DLD1 (cell line): ENCODE results near the gene PAWR.

Experiments used
- in situ Hi-C: cut with HindIII; loops from 2 replicates; pipeline ENCODE4 v1.10.0; 2017; ENCODE audit warnings: low sequenced_read_pairs

PAWR gene

GRCh38 chr12:79690638-79691510, at the start of gene PAWR:
Gene PAWR, minus strand, starts transcription at chr12:79690964. Its CDS starts 720 bp downstream, at chr12:79690244.
- in situ Hi-C loops: no loop called here

GRCh38 chr12:79737875-79738718, 47.3 kb upstream of the PAWR start:
- in situ Hi-C loops: no loop called here

GRCh38 chr12:79732638-79733037, 41.9 kb upstream of the PAWR start:
- in situ Hi-C loops: no loop called here

- in situ Hi-C loops: no loop called here
These were observed 35.2 kb upstream of the PAWR start for GRCh38 chr12:79725987-79726386.

GRCh38 chr12:79717006-79717405, 26.2 kb upstream of the PAWR start:
- in situ Hi-C loops: no loop called here

GRCh38 chr12:79715308-79715707, 24.5 kb upstream of the PAWR start:
- in situ Hi-C loops: no loop called here

- in situ Hi-C loops: no loop called here
These were observed 20.1 kb upstream of the PAWR start for GRCh38 chr12:79710707-79711483.

- in situ Hi-C loops: no loop called here
These were observed 17.1 kb upstream of the PAWR start for GRCh38 chr12:79707830-79708229.

GRCh38 chr12:79706676-79707075, 15.9 kb upstream of the PAWR start:
- in situ Hi-C loops: no loop called here

- in situ Hi-C loops: no loop called here
These were observed 15.4 kb upstream of the PAWR start for GRCh38 chr12:79706156-79706555.

- in situ Hi-C loops: loop anchor here (5.0 kb wide), 1 partner anchor 102 kb away; no protein-coding TSS in a partner anchor
These were observed 8.2 kb upstream of the PAWR start for GRCh38 chr12:79698966-79699365.

GRCh38 chr12:79696416-79696815, 5.7 kb upstream of the PAWR start:
- in situ Hi-C loops: loop anchor here (5.0 kb wide), 1 partner anchor 99 kb away; no protein-coding TSS in a partner anchor

GRCh38 chr12:79692860-79693577, 2.3 kb upstream of the PAWR start:
- in situ Hi-C loops: no loop called here

- in situ Hi-C loops: no loop called here
These were observed 916 bp upstream of the PAWR start for GRCh38 chr12:79691511-79692248.

- in situ Hi-C loops: no loop called here
These were observed 574 bp downstream of the PAWR start for GRCh38 chr12:79690142-79690637.

- in situ Hi-C loops: no loop called here
These were observed 1.2 kb downstream of the PAWR start for GRCh38 chr12:79689477-79690141.

- in situ Hi-C loops: no loop called here
These were observed 1.7 kb downstream of the PAWR start for GRCh38 chr12:79689061-79689476.

GRCh38 chr12:79688376-79689060, 2.2 kb downstream of the PAWR start:
- in situ Hi-C loops: no loop called here
